DND-41 (cell line): ENCODE measurements around the gene IP6K2.
"Not testable (repeated sequence)": the region's sequence is repeated elsewhere in the genome, so short reads cannot be mapped to it uniquely, and the experiment has no call there.

Experiments used
- ATAC-seq: fragments of 200-7000 bp; cut with Tn5 transposase; 3 replicates; pipeline ENCODE4 v1.9.1; 2021; ENCODE audit warnings: low read depth; ENCODE audit not compliant: insufficient read depth
- DNase-seq: peaks from one replicate; pipeline ENCODE4 v3.0.0-alpha.2; 2020
- H2AFZ ChIP-seq: 2 replicates; pipeline ENCODE4 v1.6.0; 2012; ENCODE audit warnings: low read depth, low read length
- H3K27ac ChIP-seq: 2 replicates; pipeline ENCODE4 v1.5.1; 2012; ENCODE audit warnings: low read length, inconsistent platforms
- H3K27me3 ChIP-seq: fragments of 200-600 bp; sonication (generic); 2 replicates; pipeline ENCODE4 v1.6.0; 2012; ENCODE audit warnings: low read length, mild to moderate bottlenecking, inconsistent platforms; ENCODE audit not compliant: insufficient read depth, poor library complexity
- H3K36me3 ChIP-seq: 2 replicates; pipeline ENCODE4 v1.5.1; 2012; ENCODE audit warnings: low read length, inconsistent platforms; ENCODE audit not compliant: insufficient read depth
- H3K4me1 ChIP-seq: 2 replicates; pipeline ENCODE4 v1.5.1; 2012; ENCODE audit warnings: mild to moderate bottlenecking, low read length; ENCODE audit not compliant: insufficient read depth
- H3K4me2 ChIP-seq: 2 replicates; pipeline ENCODE4 v1.6.0; 2012; ENCODE audit warnings: mild to moderate bottlenecking, moderate library complexity, low read length, inconsistent platforms; ENCODE audit not compliant: insufficient read depth
- H3K4me3 ChIP-seq, 2 experiments: fragments of 200-600 bp in 1 of 2; shearing (Covaris generic) in 1 of 2; 2 replicates each; pipeline ENCODE4 v1.5.1; 2012 to 2016; ENCODE audit warnings: inconsistent platforms in 2 of 2, low read length in 2 of 2, mild to moderate bottlenecking in 2 of 2, low read depth in 1 of 2, moderate library complexity in 1 of 2
- H3K79me2 ChIP-seq: 2 replicates; pipeline ENCODE4 v1.6.0; 2012; ENCODE audit warnings: low read length, inconsistent platforms; ENCODE audit not compliant: insufficient read depth
- H3K9ac ChIP-seq: 2 replicates; pipeline ENCODE4 v1.6.0; 2012; ENCODE audit warnings: low read depth, mild to moderate bottlenecking, inconsistent platforms, low read length, moderate library complexity
- H3K9me3 ChIP-seq: 2 replicates; pipeline ENCODE4 v1.5.1; 2012; ENCODE audit warnings: low read length, moderate library complexity, mild to moderate bottlenecking, inconsistent platforms; ENCODE audit not compliant: insufficient read depth, severe bottlenecking
- H4K20me1 ChIP-seq: 2 replicates; pipeline ENCODE4 v1.6.0; 2012; ENCODE audit warnings: low read length; ENCODE audit not compliant: insufficient read depth
- EZH2 ChIP-seq: IDR thresholded peaks from 3 replicates; pipeline ENCODE4 v1.6.1; 2012; ENCODE audit warnings: borderline replicate concordance, low read depth, mild to moderate bottlenecking, moderate library complexity, low read length, inconsistent platforms; ENCODE audit not compliant: severe bottlenecking
- TF ChIP-seq, protein P1 (sequence below): IDR thresholded peaks from 2 replicates; pipeline ENCODE4 v1.5.1; 2012; ENCODE audit warnings: borderline replicate concordance, low read length, moderate library complexity, mild to moderate bottlenecking; ENCODE audit not compliant: poor library complexity, severe bottlenecking; ENCODE audit errors: extremely low read depth

IP6K2 gene

DNA sequence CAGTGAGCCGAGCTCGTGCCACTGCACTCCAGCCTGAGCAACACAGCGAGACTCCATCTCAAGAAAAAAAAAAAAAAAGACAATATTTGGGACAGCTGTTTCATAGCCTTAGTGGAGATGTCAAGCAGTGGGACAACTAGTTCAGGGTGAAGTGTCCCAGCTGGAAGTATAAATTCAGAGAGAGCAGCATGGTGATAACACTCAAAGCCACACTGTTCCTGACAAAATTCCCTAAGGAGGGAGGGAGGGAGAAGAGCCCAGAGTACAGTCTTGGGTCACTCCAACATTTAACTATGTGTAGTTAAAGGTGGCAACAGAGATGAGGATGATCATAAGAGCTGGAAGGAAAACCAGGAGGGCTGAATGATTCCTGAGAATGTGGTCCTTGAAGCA lies 21.1 kb upstream of the IP6K2 start:
- Histone ChIP-seq H3K9ac (no peak overlapping the region), H3K4me1 (no peaks in the 10 kb centered on the region), H2AFZ (no peak overlapping the region), H3K4me2 (no peak overlapping the region), H4K20me1 (no peaks in the 10 kb centered on the region), H3K9me3 (no peaks in the 10 kb centered on the region), H3K36me3 (no peaks in the 10 kb centered on the region), H3K79me2 (no peaks in the 10 kb centered on the region), H3K27me3 (no peaks in the 10 kb centered on the region), H3K27ac (no peak overlapping the region), H3K4me3 (no peak overlapping the region)
- ATAC-seq (no peak), DNase-seq (no peak)
- TF ChIP-seq, protein P1, sequence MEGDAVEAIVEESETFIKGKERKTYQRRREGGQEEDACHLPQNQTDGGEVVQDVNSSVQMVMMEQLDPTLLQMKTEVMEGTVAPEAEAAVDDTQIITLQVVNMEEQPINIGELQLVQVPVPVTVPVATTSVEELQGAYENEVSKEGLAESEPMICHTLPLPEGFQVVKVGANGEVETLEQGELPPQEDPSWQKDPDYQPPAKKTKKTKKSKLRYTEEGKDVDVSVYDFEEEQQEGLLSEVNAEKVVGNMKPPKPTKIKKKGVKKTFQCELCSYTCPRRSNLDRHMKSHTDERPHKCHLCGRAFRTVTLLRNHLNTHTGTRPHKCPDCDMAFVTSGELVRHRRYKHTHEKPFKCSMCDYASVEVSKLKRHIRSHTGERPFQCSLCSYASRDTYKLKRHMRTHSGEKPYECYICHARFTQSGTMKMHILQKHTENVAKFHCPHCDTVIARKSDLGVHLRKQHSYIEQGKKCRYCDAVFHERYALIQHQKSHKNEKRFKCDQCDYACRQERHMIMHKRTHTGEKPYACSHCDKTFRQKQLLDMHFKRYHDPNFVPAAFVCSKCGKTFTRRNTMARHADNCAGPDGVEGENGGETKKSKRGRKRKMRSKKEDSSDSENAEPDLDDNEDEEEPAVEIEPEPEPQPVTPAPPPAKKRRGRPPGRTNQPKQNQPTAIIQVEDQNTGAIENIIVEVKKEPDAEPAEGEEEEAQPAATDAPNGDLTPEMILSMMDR: no peak
- TF ChIP-seq EZH2: no peak

DNA sequence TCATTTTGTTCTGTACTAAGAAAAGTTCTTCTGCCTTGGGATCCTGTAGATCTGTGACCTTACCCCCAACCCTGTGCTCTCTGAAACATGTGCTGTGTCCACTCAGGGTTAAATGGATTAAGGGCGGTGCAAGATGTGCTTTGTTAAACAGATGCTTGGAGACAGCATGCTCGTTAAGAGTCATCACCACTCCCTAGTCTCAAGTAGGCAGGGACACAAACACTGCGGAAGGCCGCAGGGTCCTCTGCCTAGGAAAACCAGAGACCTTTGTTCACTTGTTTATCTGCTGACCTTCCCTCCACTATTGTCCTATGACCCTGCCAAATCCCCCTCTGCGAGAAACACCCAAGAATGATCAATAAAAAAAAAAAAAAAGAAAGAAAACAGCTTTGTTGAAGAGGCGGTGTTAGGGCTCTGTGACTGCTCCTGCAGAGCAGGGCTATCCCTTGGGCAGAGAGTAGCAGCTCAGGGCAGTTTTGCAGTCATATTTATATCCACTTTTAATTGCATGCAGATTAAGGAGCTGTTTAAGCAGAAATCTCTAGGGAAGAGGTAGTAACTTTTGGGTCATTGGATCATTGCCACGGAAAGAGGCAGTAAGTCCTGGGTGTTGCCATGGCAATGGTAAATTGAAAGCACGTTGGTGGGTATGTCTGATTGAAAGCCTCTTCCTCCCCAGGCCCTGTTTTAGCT lies 18.2 kb upstream of the IP6K2 start:
- ATAC-seq, H3K4me2 ChIP-seq, H4K20me1 ChIP-seq: not testable (repeated sequence)

DNA sequence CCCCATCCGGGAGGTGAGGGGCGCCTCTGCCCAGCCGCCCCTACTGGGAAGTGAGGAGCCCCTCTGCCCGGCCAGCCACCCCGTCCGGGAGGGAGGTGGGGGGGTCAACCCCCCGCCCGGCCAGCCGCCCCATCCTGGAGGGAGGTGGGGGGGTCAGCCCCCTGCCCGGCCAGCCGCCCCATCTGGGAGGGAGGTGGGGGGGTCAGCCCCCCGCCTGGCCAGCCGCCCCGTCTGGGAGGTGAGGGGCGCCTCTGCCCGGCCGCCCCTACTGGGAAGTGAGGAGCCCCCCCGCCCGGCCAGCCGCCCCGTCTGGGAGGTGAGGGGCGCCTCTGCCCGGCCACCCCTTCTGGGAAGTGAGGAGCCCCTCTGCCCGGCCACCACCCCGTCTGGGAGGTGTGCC lies 17.5 kb upstream of the IP6K2 start:
- not testable (repeated sequence) for H3K4me3 ChIP-seq, H3K36me3 ChIP-seq, H3K9me3 ChIP-seq, H3K4me1 ChIP-seq, H4K20me1 ChIP-seq, H3K9ac ChIP-seq, H2AFZ ChIP-seq, H3K27ac ChIP-seq, H3K79me2 ChIP-seq, DNase-seq, H3K4me2 ChIP-seq, H3K27me3 ChIP-seq, ATAC-seq

More for the DNA sequence above, 18.2 kb upstream of the IP6K2 start:
- H3K4me1 ChIP-seq, H3K4me3 ChIP-seq, H3K9me3 ChIP-seq, H3K79me2 ChIP-seq, H3K36me3 ChIP-seq, H3K27ac ChIP-seq, DNase-seq, H3K27me3 ChIP-seq, H3K9ac ChIP-seq, H2AFZ ChIP-seq: not testable (repeated sequence)

DNA sequence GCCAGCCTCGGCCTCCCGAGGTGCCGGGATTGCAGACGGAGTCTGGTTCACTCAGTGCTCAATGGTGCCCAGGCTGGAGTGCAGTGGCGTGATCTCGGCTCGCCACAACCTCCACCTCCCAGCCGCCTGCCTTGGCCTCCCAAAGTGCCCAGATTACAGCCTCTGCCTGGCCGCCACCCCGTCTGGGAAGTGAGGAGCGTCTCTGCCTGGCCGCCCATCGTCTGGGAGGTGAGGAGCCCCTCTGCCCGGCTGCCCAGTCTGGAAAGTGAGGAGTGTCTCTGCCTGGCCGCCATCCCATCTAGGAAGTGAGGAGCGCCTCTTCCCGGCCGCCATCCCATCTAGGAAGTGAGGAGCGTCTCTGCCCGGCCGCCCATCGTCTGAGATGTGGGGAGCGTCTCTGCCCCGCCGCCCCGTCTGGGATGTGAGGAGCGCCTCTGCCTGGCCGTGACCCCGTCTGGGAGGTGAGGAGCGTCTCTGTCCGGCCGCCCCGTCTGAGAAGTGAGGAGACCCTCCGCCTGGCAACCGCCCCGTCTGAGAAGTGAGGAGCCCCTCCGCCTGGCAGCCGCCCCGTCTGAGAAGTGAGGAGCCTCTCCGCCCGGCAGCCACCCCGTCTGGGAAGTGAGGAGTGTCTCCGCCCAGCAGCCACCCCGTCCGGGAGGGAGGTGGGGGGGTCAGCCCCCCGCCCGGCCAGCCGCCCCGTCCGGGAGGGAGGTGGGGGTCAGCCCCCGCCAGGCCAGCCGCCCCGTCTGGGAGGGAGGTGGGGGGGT lies 16.9 kb upstream of the IP6K2 start:
- not testable (repeated sequence) for H4K20me1 ChIP-seq, H3K4me1 ChIP-seq, ATAC-seq, H2AFZ ChIP-seq, H3K9ac ChIP-seq, H3K27me3 ChIP-seq, H3K4me3 ChIP-seq, H3K9me3 ChIP-seq, DNase-seq, H3K27ac ChIP-seq, H3K36me3 ChIP-seq, H3K79me2 ChIP-seq, H3K4me2 ChIP-seq

DNA sequence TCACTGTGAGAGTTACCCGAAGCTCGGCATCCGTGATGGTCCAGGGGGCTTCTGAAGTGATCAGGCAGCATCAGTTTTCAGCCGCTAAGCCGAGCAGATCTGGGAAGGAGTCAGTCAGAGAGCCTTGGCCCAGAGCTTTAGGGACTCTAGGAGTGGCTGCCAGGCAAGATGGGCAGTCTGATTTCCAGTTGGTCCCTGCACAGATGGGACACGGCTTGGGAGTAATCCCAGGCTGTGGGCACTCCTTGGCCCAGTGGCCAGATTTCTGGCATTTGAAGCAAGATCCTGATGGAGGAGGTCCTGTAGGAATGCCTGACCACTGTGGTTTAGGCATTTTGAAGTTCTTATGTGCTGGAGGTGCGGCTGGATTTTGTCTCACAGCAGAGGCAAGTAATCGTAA lies 10.5 kb upstream of the IP6K2 start:
- DNase-seq (no peak), ATAC-seq (no peak)
- Histone ChIP-seq H3K4me1 (no peaks in the 10 kb centered on the region), H4K20me1 (no peaks in the 10 kb centered on the region), H3K27ac (no peak overlapping the region), H3K79me2 (no peaks in the 10 kb centered on the region), H2AFZ (no peak overlapping the region), H3K4me2 (no peak overlapping the region), H3K27me3 (no peaks in the 10 kb centered on the region), H3K9me3 (no peaks in the 10 kb centered on the region), H3K9ac (no peak overlapping the region), H3K36me3 (no peaks in the 10 kb centered on the region), H3K4me3 (no peak overlapping the region)
- no peak for TF ChIP-seq EZH2

DNA sequence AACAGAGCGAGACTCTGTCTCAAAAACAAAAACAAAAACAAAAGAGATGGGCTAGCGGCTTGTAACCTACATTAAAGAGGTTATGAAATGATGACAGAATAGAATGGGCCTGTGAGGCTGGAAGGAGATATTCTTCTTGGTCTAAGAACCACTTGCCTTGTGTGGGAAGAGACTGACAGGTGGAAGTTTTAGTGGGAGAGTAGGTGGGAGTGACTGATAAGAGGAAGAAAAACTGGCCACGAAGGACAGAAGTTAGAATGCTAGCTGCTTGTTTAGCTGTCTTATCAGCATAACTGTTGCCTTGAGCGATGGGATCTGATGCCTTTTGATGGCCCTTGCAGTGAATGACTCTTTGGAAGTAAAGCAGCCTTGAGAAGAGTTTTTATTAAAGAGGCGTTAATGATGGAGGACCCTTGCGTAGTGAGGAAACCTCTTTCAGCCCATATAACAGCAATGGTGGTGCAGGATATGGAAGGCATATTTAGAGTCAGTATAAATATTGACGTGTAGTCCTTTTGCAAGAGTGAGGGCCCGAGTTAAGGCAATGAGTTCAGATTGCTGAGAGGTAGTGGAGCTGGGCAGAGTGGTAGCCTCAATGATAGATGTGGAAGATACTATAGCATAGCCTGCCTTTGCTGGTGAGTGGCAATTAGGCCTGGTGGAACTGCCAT lies 8.3 kb upstream of the IP6K2 start:
- not testable (repeated sequence) for H3K9ac ChIP-seq, ATAC-seq, H3K27me3 ChIP-seq, H2AFZ ChIP-seq, H3K4me1 ChIP-seq, DNase-seq, H4K20me1 ChIP-seq, H3K79me2 ChIP-seq, H3K9me3 ChIP-seq, H3K4me3 ChIP-seq, H3K4me2 ChIP-seq, H3K27ac ChIP-seq, H3K36me3 ChIP-seq
